GM19438 (cell line): Measurements from ENCODE around the gene TNK1.

ENCODE experiments used
- ATAC-seq: cut with Tn5 transposase; IDR thresholded peaks from one replicate; pipeline ENCODE4 v1.9.1; 2021; ENCODE audit warnings: low read depth; ENCODE audit not compliant: unreplicated experiment

TNK1 gene

GRCh38 chr17:7428557-7428956, 47.7 kb downstream of the TNK1 start, which contains the start of gene SPEM3:
Gene SPEM3 (plus strand): TSS chr17:7428857. CDS start chr17:7428903, 46 bp downstream.
- ATAC-seq = no peak

- ATAC-seq = no peak
Observed at GRCh38 chr17:7429722-7430121, 48.8 kb downstream of the TNK1 start.

- ATAC-seq = no peak
Observed at GRCh38 chr17:7431231-7431630, 50.3 kb downstream of the TNK1 start.

- no peak for ATAC-seq
Observed at GRCh38 chr17:7432296-7432695, 51.4 kb downstream of the TNK1 start.

GRCh38 chr17:7435676-7436555, 55.0 kb downstream of the TNK1 start:
- ATAC-seq = peak; percentile 26

- ATAC-seq = no peak
Observed at GRCh38 chr17:7436556-7437368, 55.9 kb downstream of the TNK1 start.

GRCh38 chr17:7437369-7437863, 56.5 kb downstream of the TNK1 start:
- ATAC-seq = no peak

- ATAC-seq = no peak
Observed at GRCh38 chr17:7437950-7438614, 57.2 kb downstream of the TNK1 start.

- no peak for ATAC-seq
Observed at GRCh38 chr17:7438656-7439460, 58.0 kb downstream of the TNK1 start.
